Measurements from ENCODE around the gene KMT2C. TPM values are rescaled to one million over a fixed set of nuclear protein-coding genes. Genes with fewer than 3 reads are reported as not detected.

Gene KMT2C
- total and polyA plus RNA-seq, 2 of the 8 experiments (the other 6 are each of a cell fraction or from before 2014, with no cell fraction given), result 9.1 to 40.8 TPM

DNA sequence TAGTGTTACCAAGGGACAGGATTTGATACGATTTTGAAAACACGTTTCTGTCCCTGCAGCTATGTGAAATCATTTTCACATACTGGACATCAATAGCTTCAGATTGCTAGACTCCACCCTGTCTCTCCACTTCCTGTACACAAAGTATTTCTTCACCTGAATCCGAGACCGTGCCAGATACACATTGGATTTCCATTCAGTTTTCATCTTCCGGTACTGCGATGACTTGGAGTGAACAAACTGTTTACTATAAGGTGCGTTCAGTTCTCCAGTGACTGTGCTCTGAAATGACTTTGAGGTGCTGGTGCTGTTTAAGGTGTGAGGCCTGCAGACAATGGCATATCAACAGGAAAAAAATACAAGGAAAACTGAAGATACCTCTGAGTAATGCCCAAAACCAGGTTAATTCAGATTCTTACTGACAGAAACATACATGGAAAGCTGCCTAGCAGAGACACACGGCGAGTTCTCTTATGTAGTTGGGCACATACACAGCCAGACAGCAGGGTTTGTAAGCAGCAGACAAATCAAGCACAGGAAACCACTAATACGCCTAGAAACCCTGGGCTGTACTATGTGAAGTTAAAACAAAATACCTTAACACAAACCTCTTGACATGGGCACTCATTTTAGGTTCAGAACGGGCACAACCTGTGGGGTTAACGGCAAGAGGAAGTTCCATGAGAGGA, 291.1 kb downstream of the KMT2C start (continued):
- TF ChIP-seq, protein P1, sequence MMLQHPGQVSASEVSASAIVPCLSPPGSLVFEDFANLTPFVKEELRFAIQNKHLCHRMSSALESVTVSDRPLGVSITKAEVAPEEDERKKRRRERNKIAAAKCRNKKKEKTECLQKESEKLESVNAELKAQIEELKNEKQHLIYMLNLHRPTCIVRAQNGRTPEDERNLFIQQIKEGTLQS (IDR thresholded peaks at IDR 0.05; ENCODE audit: insufficient read depth, low read depth, low read length), result no peak
- TF ChIP-seq, protein P2, sequence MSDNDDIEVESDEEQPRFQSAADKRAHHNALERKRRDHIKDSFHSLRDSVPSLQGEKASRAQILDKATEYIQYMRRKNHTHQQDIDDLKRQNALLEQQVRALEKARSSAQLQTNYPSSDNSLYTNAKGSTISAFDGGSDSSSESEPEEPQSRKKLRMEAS (IDR thresholded peaks at IDR 0.05), result no peak
- TF ChIP-seq SUZ12 (IDR thresholded peaks at IDR 0.05; ENCODE audit: low read length) (no peak), KDM5A (IDR thresholded peaks at IDR 0.05; ENCODE audit: low read length) (no peak)

Measured in H1 (cell line).